Measurements from ENCODE around the gene EPB41L3.

Gene EPB41L3

DNA sequence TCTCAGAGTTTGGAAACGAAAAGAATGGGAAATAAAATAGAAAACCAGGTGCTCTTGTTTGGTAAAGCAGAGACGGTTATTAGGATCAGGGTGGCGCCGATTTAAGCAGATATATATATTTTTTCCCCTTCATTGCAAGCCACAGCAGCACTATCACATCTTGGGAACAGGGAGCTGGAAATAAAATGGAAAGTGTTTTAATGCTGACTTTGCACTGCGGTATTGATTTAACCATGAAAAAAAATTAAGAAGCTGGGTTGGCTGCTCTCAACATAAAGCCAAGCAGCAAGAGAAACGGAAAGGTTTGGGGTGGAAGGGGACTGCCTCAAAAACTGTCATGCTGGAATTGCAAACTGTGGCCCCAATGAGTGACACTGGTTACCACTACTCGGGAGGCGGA lies 145.5 kb downstream of the EPB41L3 start:
- DNase-seq: no peak

DNA sequence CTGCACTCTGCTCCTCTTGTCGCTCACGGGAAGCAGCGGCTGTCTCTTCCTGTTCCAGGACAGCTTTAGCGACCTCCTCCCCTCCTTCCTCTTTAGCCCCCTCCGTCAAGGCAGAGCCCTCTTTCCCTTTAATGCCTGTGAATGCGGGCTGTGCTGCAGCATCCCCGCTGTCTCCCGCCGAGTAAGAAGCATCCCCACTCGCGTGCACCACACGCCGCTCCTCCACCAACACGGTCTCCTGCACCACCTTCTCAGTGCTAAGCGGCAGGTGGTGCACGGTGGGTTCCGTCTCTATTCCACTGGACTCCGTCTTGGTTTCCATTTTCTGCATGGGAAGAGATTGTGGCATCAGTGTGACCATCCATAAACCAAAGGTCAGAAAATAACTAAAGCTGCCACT lies 146.7 kb downstream of the EPB41L3 start:
- DNase-seq: no peak

DNA sequence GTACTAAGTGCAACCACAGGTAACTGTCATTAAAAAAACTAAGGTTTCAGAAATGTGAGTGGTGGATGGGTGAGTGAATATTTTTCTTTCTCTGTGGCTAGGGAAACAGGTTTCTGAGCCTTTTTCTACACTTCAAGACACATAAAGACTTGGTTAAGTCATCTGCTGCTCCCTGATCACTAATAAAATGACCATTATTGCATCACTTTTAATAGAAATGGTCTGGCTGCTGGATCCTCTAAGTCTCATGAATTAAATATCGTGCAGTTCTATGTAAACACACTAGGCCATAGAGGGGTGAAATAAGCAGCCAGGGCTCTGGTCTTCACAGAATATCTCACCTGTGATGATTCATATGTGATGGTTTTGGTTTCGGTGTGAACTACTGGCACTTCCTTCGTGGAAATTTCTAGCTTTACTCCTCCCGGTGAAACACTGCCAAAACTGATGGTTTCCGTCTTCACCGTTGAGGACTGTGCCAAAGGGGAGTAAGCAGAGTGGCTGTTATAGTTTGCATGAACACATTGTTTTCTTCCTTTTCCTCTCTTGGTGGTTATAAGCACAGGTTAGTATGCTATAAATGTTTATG lies 147.8 kb downstream of the EPB41L3 start:
- DNase-seq: no peak

DNA sequence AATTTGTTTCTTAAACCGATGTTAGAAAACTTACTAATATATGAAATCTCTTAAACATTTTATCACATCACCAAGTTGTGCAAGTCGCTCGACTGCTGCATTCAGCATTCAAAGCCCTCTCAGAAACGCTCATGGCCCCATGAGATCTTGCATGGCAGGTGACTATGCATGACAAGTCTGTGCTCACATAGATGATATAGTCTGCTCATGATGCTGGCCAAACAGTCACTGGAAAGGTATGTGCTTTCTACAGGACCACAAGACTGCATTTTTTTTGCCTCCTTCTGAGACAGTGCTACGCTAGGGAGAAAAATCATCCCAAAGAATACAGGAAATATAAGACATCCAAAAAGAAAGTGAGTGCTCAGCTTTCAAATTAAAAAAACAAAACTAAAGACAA lies 150.0 kb downstream of the EPB41L3 start:
- no peak for DNase-seq

DNA sequence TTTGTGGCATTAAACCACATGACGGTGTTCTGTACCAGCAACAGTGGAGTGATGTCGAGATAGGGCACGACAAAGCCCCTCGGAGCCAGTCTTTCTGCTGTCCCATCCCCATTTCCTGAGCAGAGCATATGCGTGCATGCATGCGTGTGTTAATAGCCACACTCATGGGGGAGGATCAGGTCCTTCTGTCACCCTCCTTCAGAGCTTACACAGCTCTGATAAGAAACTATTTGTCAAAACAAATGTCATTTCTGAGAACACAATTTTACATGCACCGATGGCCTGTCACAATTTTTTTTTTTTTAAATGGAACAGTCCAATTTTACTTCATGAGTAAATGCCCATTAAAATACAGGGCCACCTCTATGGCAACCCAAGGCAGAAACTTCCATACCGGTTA lies 152.4 kb downstream of the EPB41L3 start:
- DNase-seq: no peak

DNA sequence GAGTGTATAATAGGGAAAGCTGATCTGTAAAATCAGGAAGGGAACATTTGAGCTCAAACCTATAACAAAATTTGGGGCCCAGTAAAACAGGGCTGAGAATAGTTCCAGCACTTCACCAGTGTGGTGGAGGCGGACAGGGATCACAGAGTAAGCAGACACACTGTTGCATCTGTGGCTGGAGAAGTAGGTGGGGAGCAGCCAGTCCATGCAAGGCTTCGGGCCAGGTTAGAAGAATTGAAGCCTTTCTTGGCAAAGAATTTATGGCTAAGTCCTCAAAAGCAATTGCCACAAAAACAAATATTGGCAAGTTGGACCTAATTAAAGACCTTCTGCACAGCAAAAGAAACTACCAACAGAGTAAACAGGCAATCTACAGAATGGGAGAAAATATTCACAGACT lies 154.4 kb downstream of the EPB41L3 start:
- no peak for DNase-seq

DNA sequence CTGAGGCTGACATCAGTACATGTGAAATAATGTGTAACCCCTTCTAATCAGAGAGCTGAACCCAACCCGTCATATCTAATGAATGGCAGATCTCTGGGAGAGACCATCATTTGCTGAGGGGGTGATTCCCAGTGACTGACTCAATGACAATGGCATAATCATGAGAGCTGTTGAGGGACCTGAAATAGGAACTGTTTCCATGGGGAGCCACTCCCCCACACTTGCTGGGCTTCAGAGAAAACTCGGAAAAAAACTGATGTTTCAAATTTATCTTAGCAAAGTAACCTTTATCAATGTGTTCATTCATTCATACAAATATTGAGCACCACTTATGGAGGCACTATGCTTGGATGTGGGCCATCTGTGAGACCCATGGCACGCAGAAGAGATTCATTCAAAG lies 154.9 kb downstream of the EPB41L3 start:
- DNase-seq: no peak

DNA sequence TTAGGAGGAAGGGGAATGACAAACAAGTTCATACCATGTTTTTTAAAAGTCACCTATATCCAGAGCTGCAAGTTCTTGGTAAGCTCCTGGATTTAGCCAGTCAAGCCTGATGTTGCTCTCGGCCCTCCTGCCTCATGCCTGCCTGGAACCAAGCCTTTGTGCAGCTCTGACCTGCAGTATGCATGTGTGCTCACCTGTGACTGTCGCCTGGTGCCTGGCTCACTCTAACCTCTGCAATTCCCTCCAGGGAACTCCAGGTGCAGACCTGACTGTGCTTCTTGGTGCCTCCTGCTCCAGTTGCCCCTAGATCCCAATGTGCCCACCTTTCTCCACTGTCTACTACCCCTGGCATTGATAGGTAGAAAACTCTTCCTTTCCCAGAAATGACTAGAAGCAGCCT lies 163.2 kb downstream of the EPB41L3 start:
- no peak for DNase-seq

DNA sequence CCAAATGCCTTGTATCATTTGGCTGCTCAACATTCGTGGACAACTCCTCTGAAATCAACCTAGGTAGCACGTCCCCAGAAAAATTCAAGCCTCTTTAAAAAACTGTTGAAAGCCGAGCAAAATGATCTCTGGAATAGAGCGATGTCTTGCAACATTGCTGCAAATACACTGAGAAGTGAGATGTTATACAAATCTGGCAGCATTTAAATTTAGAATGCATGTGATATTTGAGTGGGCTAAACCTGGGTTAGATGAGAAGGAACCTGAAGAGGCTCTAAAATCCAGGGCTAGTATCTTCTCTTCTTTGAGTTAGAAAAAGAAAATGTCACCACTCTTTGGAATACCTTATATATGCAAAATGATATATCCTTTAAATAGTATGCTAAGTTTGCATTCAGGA lies 166.8 kb downstream of the EPB41L3 start:
- DNase-seq: no peak

DNA sequence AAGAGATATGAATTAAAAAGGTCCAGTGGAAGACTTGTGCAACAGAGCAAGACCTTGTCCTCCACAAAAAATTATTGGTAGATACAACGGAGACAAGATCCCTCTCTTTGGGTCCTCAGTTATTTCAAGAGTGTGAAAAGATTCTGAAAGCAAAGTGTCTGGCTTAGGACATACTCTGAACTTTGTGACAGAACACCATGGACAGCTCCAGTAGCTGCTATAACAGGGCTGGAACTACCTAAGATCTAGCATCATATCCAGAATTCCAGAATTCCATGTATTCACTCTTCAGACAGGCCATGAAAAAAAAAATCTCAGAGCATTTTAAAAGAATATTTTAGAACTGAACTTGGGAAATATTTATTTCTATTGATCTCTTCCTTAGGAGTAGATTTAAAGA lies 173.5 kb downstream of the EPB41L3 start:
- DNase-seq: no peak

DNA sequence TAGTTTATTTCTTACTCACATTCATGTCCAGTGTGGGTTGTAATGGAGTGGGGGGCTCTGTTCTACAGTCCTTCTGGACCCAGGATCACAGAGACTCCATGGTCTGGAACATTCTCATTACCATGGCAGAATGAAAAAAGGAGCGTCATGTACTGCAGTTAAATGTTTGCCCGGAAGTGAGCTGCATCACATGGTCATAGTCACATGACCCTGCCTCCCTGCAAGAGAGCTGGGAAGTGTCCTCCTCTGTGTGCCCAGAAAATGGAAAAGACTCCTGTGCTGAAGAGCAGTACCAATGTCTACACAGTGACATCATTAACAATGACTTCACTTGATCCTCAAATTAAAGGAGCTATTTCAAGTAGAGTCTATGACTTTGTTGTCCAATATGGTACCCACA lies 174.3 kb downstream of the EPB41L3 start:
- no peak for DNase-seq

DNA sequence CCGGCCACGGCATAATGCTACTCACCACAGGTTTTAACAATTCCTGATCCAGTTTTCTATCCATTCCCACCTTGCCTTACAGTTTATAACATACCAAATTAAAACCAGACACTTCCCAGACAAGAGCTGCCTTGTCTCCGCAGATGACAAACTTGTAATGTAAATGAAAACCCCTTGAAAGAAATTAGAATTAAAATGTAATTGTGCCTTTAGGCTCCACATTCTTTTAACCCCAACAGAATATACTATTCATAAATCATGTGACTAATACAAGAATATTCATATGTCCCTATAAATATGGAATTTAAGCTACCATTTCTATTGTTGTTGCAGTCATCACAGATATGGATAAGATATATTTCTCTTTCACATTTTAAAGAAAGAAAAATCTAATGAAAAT lies 178.4 kb downstream of the EPB41L3 start:
- no peak for DNase-seq

DNA sequence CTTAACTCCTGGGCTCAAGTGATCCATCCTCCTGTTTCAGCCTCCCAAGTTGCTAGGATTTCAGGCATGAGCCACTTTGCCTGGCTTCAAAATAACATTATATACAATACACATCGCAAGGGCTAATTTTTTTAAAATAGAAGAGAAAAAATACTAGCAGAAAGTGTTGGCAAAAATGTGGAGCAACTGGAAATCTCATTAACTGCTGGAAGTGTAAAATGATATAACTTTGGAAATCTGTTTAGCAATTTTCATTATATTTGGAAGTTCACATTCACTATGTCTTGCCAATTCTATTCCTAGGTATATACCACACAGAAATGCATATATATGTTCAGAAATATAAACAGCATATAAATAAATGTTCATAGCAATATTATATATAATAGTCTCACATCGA lies 193.2 kb downstream of the EPB41L3 start:
- DNase-seq: no peak
